Stimulated activated CD4-positive, alpha-beta T cell treated with anti-CD3 and anti-CD28 coated beads, Interleukin-15, amount 100 ng/mL, for 24 hours (primary cell): Measurements from ENCODE around the gene SPEM3.
"Not testable (repeated sequence)": the region's sequence is repeated elsewhere in the genome, so short reads cannot be mapped to it uniquely, and the experiment has no call there.

Source experiments
- DNase-seq: peaks from one replicate; pipeline ENCODE4 v3.0.0-alpha.2; 2020

SPEM3 gene

DNA sequence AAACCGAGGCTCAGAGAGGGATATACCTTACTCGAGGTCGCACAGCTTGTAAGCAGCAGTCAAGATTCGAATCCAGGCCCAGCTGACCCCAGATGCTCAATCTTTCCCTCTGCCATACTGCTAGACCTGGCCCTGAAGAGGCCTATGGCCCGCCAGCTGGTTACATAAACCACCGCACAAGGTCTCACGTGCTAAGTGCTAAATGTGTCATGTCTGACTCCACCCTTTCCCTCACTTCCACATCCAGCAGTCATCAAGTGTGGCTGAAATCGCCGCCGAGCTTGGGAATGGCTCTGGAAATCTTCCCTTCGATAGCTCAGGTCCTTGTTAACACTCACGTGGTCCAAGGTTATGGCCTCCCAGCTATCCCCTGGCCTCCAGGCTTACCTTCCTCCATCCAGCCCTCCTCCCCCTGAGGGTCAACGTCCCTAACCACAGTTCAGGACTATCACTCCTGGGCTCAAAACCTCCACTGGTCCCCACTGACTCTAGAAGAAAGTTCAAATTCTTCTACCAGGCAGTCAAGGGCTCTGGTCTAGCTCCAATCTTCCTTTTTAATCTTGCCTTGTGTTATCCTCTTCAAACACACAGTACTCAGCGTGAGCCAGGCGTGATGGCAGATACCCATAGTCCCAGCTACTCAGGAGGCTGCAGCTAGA, 47.2 kb downstream of the SPEM3 start:
- no peak for DNase-seq

DNA sequence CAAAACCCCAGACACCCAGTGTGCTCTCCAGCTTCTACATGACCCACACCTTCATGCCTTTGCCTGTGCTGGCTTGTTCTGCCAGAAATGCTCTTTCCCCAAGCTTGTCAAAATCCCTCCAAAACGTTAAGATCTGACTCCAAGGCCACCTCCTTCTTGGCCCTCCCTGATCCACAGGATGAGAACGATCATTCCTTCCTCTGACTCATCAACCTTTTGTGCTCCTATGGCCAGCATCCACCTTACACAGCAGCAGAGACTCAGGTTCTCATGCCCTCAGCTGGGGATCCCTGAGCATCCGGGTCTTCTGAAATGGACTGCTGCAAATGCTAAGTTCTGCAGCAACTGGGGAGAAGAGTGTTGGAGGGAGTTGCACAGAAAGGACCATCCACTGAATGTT, 47.8 kb downstream of the SPEM3 start:
- DNase-seq, result no peak

DNA sequence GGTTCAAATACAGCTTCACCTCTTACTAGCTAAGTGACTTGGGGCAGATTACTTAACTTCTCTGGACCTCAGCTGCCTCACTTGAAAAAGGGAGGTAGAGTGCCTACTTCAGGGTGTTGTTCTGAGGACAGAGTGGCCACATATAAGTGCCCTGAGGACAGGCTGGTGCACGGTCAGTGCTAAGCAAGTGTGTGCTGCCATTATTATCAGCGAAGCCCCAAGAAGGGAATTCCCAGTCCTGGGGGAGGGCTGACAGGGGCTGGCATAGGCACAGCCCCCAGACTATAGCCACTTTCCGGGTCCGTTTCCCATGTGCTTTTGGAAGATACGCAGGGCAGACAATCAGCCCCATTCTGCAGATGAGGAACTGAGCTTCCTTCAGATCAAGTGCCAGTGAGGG, 48.3 kb downstream of the SPEM3 start:
- DNase-seq, result no peak

DNA sequence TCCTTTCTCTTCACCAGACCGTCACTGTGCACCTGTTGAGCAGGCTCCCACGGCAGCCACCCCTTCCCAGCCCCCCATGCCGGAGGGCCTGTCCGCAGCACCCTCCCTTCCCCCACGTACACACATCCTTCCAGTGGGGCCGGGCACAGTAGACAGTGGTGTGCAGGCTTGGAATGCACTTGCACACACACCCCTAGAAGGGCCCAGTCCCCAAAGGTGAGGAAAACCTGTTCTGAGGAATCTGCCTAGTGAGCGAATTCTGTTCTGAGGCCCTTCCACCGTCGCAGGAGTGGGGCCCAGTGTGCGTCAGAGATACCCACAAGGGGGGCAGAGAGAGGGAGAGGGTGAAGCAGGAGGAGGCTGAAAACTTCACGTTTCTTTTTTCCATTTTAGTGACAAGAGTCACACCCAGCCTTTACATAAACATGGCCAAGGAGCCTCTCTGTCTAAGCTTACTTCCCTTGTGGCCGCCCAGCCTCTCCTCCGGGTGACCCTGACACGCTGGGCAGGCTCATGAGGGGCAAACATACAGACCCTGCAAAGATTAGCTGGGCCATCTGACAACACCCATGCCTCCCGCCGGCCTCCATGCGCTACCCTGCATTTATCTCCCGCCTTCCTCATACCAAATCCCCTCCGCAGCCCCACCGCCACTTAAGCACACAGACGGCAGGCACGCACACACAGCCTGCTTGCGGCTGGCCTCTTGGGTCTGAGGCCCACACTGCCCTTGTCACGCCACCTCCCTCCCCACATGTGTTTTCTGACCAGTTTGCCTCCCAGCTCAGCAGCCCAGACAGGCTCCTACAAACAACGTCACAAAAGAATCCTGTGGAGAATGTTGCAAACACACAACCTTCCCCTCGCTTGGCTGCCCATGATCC, 49.0 kb downstream of the SPEM3 start:
- peak; percentile 45 for DNase-seq

DNA sequence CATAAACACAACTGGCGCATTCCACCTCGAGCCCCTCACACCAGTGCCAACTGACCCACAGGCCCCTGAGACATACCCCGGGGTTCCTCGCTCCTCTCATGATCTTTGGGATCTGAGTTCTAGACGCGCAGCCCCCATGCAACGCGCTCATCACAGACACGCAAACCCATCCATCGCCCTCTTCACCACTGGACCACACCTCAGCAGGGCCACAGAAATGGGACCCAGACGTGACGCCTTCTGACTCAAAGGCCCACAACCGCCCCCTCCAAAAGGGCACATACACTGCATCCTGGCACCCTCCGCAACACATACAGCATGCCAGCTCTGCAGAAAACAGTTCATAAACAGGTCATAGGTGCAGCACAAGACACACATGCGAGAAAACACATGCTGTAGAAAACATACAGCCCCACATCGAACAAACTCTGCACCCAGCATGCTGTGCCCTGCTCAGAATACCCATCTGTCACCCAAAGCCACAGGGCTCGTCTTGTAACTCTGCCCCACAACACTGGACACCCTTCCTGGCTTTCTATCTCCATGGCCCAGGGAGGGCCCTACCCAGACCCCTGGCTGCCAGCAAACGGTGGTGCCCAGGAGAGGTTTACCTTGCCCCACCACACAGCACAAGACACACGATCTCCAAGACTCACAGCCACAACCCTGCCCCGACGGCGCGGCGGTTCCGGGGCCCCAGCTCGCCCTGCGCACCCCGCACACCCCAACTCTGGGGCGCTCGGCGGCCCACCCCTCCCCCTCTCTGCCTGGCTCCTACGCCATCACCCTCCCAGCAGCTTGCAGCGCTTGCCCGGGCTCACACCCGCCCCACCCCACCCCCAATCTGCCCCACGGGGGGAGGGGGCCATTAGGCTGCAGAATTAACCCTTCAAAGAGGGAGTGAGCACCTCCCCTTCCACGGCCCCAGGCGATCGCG, 49.9 kb downstream of the SPEM3 start:
- DNase-seq, result peak; percentile 70

DNA sequence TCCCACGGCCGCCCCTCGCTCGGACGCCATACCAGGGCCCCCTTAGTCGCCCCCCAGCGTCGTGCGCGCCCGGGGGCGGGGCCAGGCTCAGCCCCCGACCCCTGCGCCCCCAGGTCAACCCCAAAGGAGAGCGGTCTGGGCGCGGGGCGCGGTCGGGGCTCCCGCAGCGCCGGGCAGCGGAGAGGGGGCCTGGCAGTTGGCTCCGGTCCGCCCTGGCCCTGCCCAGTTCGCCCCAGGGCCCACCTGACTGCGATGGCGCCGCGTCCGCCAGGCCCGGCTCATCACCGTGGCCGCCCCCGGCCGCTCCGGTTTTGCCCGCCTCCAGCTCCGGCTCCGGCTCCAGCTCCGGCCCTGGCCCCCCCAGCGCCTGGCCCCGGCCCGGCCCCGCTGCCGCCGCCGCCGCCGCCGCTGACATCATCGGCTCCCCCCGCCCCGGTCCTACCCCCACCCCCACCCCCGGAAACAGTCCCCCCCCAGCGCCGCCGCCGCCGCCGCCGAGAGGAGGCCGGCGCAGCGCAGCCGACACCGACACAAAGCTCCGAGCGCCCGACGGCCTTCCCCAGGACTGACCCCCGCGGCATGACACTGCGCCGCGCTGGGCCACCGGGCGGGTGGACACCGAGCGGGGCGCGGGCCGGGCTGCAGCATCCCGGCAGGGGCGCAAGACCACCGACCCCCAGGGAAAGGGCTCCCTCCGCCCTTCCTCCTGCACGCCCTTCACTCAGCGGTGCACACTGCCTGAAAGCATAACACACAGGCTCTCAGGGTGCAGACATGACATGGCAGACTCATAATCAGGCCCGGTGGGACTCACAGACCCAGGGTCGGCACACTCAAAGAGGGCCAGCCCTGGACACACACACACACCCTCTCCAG, 50.8 kb downstream of the SPEM3 start, which contains the start of gene ZBTB4:
Gene ZBTB4 (minus strand): TSS at position 419 of the 876 bp plus-strand sequence. CDS start 12,830 bp downstream, outside the sequence.
- peak; percentile 64 for DNase-seq

DNA sequence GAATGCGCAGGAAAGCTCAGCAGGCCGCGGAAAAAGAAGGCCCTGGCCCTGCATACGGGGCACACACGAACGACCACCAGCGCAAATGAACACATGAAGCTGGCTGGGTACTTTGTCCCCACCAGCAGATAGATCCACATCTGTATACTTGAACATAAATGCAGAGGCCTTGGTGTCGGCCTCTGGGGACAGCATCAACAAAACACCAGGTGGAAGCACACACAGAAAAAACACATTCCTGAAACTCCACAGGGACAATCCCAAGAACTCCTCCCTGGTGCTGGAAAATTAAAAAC, 51.4 kb downstream of the SPEM3 start:
- no peak for DNase-seq

DNA sequence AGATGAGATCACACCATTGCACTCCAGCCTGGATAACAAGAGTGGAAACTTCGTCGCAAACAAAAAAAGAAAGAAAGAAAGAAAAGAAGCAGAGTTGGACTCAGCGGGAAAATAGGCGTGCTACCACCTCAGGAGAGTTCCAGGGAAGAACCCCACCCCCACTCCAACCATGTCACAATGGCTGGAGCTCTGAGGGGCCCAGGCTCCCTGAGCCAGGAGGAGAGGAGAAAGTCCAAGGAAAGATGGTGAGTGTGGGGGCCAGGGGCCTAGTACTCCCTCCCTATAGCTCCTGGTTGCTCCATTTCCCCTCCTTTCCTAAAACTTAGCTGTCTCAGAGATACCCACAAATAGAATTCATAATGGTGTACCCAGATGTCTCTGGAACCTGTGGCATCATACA, 52.6 kb downstream of the SPEM3 start, which contains the start of gene SLC35G6:
Gene SLC35G6 (plus strand): TSS at position 172 of the 400 bp plus-strand sequence. CDS start 71 bp downstream, at position 243.
- not testable (repeated sequence) for DNase-seq

DNA sequence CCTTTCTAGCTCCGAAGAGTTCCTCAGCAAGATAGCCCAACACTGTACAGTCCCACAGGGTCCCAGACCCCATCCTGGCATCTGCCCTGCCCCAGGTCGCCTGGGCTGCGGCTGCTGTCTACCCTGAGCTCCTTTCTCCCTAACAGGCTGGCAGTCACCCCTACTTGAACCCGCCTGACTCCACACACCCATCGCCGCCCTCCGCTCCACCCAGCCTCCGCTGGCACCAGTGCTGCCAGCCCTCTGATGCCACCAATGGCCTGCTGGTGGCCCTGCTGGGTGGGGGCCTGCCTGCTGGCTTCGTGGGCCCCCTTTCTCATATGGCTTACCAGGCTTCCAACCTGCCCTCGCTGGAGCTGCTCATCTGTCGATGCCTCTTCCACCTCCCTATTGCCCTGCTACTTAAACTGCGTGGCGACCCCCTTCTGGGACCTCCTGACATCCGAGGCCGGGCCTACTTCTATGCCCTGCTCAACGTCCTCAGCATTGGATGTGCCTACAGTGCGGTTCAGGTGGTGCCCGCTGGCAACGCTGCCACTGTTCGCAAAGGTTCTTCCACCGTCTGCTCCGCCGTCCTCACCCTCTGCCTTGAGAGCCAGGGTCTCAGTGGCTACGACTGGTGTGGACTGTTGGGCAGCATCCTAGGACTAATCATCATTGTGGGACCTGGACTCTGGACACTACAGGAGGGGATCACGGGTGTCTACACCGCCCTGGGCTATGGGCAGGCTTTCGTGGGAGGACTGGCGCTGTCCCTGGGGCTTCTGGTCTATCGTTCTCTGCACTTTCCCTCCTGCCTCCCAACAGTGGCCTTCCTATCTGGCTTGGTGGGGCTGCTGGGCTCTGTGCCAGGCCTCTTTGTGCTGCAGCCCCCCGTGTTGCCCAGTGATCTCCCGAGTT, 53.4 kb downstream of the SPEM3 start:
- DNase-seq, result not testable (repeated sequence)
